ENCODE data around the gene ANKRD13C. TPM values are rescaled to one million over a fixed set of nuclear protein-coding genes. Genes with fewer than 3 reads are reported as not detected.
"Not testable (repeated sequence)": the region's sequence is repeated elsewhere in the genome, so short reads cannot be mapped to it uniquely, and the experiment has no call there.

The ANKRD13C gene, protein sequence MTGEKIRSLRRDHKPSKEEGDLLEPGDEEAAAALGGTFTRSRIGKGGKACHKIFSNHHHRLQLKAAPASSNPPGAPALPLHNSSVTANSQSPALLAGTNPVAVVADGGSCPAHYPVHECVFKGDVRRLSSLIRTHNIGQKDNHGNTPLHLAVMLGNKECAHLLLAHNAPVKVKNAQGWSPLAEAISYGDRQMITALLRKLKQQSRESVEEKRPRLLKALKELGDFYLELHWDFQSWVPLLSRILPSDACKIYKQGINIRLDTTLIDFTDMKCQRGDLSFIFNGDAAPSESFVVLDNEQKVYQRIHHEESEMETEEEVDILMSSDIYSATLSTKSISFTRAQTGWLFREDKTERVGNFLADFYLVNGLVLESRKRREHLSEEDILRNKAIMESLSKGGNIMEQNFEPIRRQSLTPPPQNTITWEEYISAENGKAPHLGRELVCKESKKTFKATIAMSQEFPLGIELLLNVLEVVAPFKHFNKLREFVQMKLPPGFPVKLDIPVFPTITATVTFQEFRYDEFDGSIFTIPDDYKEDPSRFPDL
- total RNA-seq (2014; rRNA removed; shearing (Covaris generic)): 34.1 and 47.0 TPM in 2 replicates

DNA sequence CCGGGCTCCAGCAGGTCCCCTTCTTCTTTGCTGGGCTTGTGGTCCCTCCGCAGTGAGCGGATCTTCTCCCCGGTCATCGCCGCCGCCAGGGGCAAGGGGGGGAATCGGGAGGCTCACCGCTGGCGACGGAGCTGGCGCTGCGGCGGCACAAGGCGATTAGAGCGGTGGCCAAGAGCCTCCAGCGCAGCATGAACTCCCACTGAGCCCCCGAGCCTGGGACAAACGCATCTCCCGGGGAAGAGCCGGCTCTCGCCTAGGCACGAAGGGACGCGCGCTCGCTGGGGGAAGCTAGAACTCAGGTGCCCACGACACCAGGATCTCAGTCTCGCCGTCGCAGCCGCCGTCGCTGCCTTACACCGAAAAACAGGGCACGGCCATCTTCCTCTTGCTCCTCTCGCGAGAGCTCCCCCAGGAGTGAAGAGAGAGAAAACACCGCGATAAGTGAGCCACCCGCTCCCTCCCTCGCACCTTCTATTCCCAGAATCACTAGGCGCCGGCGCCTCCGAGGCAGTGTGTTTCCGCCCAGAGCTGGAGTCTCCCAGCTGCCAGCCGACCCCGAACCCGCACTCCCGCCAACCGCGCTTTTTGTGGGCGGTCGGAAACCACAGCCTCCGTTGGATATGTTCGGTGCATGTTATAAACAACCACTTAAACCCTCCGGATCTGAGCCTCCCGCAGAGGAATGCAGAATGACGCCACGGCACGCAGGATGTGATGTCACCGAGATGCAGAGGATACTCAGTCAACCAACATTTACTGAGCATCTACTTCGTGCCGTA, at the start of gene ANKRD13C:
Gene ANKRD13C (minus strand): TSS at position 391 of the 779 bp plus-strand sequence. CDS start 314 bp downstream, at position 77.
- DNase-seq (ENCODE audit: low read depth): peak; percentile 97

DNA sequence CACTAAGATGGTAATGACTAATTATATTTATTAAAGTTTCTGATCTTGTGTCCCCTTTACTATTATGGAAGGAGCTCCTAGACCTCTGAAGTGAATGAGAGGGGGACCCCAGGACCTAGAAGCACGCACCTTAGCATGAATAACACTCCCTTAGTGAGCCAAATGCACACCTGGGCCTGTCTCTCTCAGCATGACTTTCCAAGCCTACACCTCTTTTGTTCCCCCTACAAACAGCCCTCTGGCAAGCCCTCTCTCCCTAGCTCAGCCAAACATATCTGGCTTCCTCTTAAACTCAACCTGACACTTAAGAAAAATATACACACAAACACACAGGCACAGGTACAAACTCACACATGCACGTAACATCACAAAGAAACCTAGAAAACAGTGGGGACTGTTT, 49.2 kb upstream of the ANKRD13C start:
- no peak for DNase-seq (ENCODE audit: low read depth)

DNA sequence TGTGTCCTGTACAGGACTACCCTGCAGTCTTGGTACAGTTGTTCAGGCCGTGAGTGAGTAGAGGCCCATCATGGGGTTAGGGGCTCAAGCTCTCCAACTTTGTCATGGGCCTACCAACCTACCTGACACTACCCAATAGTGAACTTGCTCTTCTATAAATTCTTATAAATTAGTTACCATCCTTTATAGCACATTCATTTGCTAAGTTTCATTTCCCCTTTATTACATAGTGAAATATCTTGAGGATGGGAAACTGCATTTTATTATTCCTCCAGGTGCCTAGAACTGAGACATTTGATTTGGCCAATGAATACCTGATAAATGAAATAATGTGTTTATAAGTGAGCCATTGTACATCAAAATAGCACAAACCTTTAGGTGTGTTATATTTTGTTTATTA, 47.5 kb upstream of the ANKRD13C start:
- no peak for DNase-seq (ENCODE audit: low read depth)

DNA sequence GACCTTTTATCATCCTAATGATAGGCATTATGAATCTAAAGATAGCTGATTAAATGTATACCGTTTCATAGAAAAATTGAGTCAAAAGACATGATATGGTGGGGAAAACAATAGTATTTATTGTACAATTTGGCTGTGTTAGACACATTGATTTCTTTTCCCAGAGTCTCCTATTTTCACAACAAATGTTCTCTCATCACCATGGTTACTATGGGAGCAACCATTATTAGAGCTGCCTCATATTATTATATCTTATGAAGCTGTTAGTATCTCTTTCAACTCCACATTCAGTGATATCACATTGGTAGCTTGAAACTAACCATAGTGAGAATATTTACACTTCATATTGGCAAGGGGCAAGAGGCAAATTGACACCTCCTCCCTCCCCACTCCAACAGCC, 45.8 kb upstream of the ANKRD13C start:
- DNase-seq (ENCODE audit: low read depth): no peak

DNA sequence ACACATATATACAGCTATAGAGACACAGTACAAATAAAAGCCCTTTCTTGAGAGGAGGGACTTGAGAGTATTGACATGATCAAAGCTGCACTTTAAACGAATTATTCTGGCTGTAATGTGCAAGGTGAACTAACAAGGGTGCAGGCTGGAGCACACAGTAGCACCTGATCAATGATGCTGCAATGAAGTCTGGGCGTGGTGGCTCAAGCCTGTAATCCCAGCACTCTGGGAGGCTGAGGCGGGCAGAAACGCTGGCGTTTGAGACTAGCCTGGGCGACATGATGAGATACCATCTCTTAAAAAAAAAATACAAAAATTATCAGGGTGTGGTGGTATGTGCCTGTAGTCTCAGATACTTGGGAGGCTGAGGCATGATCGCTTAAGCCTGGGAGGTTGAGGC, 42.5 kb upstream of the ANKRD13C start:
- no peak for DNase-seq (ENCODE audit: low read depth)

DNA sequence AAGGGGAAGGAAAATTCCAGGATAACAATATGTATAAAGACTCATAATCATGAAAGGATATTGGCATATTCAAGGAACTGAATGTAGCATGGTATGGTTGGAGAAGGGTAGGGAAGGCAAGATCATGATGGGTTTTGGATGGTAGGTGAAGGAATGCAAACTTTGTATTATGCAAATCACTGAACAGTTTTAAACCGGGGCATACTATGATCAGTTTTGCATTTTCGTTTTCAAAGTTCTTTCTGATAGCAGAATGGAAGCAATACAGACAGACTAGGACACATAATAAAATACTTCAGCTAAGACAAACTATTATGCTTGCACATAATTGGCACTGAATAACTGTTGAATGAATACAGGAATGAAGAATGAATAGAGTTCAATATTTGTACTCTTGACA, 42.1 kb upstream of the ANKRD13C start:
- no peak for DNase-seq (ENCODE audit: low read depth)

DNA sequence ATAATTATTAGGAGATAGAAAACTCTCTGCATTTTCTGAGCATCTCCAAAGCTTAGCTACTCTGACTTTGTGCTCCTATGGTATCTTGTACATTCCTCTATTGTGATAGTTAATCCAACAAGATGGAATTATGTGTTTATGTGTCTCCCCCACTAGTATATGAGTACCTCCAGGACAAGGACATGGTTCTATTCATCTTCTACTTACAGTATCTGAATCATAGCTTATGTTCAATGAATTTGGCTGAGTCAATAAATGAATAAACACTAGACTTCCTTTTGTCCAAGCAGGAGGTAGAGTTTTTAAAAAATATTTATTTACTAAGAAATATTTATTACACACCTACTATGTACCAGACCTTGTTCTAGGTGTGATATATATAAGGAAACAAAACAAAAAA, 38.1 kb upstream of the ANKRD13C start:
- DNase-seq (ENCODE audit: low read depth): no peak

DNA sequence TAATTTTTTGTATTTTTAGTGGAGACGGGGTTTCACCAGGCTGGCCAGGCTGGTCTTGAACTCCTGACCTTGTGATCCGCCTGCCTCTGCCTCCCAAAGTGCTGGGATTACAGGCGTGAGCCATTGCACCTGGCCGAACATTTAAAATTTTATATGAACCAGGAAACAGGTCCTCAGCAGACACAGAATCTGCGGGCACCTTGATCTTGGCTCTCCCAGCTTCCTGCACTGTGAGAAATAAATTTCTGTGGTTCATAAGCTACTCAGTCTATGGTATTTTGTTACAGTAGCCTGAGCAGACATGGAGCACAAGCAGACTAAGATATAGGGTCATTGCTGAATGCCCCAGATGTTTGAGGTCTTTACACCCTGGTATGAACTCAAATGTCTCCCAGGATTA, 33.0 kb upstream of the ANKRD13C start:
- DNase-seq (ENCODE audit: low read depth): no peak

DNA sequence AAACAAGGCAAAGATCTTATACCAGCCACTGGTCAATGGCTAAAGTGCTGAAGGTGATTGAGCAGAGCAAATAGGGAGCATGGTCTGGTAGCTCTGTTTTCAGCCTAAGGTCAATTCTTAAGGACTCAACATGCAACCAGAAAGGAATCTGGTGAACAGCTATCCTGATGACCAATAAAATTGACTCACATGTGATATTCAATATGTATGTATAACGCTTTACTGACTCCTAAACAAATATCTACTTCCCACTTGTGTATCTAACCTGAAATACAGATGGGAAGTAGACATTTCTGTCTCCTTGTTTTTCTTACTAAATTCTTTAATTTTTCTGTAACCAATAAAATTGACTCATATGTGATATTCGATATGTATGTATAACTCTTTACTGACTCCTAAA, 31.6 kb upstream of the ANKRD13C start:
- DNase-seq (ENCODE audit: low read depth): no peak

DNA sequence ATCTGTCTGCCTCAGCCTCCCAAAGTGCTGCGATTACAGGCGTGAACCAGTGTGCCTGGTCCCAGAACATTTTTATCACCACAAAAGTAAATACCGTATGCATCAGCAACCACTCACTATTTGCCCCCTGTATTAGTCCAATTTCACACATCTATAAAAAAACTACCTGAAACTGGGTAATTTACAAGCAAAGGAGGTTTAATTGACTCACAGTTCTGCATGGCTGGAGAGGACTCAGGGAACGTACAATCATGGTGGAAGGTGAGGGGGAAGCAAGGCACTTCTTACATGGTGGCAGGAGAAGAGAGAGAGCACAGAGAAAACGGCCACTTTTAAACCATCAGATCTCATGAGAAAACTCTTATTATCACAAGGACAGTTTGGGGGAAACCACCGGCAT, 31.0 kb upstream of the ANKRD13C start:
- DNase-seq (ENCODE audit: low read depth): no peak

DNA sequence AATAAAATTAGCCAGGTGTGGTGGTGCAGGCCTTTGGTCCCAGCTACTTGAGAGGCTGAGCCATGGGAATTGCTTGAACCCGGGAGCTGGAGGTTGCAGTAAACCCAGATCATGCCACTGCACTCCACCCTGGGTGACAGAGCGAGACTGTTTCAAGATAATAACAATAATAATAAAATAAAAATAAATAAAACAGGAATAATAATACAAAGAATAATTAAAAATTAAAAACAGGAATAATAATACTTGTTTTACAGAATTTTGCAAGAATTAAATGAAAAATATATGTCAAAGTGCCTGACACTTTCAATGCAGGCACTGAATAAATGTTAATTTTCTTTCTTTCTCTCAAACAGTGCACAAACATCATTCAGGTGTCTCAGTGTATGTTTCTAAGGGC, 30.0 kb upstream of the ANKRD13C start:
- no peak for DNase-seq (ENCODE audit: low read depth)

DNA sequence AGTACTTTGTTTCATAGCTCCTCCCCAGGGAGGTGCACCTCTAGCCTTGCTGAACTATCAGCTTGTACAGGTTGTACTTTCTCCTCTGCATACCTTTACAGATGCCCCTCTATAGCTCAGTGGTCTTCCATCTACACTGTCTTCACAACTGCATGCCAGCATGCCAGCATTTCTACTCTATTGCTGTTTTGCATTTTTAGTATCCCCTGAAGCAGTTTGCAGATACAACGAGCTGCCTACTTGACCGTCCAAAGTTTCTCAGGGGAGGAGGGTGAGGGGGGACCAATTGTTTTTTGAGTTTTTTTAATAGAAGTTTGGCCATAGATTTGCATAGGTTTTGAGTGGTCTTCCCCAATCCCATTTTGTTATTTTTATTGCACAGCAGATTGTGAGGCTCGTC, 29.0 kb upstream of the ANKRD13C start:
- DNase-seq (ENCODE audit: low read depth): no peak

DNA sequence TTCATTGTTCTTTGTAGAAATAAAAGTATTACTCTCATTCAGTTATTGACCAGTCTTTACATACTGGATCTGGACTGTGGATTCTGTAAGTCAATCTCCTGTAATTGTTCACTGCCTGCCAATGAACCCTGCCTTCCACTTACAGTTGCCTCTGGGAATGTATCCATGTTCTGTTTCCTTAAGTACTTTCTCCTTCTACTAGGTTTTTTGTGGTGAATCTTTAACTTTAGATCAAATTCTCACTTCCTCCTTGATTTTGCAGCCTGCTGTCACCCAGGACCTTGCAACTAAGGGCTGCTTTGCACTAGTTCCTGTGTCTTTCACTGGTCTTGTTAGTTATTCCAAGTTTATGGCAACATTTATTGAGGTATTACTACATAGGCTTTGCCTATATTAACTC, 28.2 kb upstream of the ANKRD13C start:
- DNase-seq (ENCODE audit: low read depth): no peak

DNA sequence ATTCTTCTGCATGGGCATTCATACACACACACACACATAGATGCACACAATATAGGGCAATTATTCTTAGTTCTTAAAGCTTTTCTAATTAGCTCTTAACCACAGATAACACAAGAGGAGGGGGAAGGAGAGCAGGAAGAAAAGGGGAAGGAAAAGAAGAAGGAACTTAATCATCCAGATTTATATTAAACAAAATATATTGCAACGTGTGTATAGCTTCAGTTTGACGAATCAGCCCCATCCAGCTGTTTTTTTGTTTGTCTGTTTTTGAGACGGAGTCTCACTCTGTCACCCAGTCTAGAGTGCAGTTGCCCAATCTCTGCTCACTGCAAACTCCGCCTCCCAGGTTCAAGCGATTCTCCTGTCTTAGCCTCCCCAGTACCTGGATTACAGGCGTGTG, 21.7 kb upstream of the ANKRD13C start:
- no peak for DNase-seq (ENCODE audit: low read depth)

DNA sequence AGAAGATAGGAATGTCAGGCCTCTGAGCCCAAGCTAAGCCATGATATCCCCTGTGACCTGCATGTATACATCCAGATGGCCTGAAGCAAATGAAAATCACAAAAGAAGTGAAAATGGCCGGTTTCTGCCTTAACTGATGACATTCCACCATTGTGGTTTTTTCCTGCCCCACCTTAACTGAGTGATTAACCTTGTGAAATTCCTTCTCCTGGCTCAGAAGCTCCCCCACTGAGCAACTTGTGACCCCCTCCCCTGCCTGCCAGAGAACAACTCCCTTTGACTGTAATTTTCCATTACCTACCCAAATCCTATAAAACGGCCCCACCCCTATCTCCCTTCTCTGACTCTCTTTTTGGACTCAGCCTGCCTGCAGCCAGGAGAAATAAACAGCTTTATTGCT, 19.1 kb upstream of the ANKRD13C start:
- not testable (repeated sequence) for DNase-seq (ENCODE audit: low read depth)

DNA sequence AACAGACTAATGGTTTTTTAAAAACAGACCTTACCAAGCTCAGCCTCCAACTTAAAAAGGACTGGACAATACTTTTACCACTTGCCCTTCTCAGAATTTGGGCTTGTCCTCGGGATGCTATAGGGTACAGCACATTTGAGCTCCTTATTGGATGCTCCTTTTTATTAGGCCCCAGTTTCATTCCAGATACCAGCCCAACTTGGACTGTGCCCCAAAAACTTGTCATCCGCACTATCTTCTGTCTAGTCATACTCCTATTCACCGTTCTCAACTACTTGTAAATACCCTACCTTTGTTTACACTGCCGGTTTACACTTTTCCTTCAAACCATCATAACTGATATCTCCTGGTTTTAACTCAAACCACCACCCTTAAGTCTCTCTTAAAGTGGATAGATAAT, 17.9 kb upstream of the ANKRD13C start:
- no peak for DNase-seq (ENCODE audit: low read depth)

DNA sequence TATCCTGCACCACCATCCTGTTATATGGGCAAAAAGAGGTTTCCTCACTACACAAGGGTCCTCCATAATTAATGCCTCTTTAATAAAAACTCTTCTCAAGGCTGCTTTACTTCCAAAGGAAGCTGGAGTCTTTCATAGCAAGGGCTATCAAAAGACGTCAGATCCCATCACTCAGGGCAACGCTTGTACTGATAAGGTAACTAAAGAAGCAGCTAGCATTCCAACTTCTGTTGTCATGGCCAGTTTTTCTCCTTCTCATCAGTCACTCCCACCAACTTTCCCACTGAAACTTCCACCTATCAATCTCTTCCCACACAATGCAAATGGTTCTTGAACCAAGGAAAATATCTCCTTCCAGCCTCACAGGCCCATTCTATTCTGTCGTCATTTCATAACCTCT, 17.1 kb upstream of the ANKRD13C start:
- not testable (repeated sequence) for DNase-seq (ENCODE audit: low read depth)

DNA sequence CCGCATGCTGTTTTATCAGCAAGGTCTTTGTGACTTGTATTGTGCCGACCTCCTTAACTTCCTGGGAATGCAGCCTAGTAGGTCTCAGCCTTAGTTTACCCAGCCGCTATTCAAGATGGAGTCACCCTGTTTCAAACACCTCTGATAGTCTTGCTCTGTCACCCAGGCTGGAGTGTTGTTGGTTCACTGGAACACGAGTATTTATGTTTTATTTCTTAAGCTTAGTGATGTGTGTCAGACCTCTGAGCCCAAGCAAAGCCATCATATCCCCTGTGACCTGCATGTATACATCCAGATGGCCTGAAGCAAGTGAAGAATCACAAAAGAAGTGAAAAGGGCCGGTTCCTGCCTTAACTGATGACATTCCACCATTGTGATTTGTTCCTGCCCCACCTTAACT, 12.9 kb upstream of the ANKRD13C start:
- not testable (repeated sequence) for DNase-seq (ENCODE audit: low read depth)

DNA sequence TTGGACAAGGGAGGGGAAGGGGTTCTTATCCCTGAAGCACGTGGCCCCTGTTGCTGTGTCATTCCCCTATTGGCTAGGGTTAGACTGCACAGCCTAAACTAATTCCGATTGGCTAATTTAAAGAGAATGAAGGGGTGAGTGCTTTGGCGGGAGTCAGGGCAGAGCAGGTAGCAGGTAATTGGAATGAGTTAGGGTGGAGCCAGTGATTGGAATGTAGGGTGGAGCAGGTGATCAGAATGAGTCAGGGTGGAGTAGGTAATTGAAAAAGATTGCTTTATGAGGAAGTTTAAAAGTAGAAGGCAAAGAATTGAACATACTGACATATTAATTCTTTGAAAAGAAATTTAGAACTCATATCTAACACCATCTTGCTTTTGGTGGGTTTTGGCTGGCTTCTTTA, 12.5 kb upstream of the ANKRD13C start:
- not testable (repeated sequence) for DNase-seq (ENCODE audit: low read depth)

DNA sequence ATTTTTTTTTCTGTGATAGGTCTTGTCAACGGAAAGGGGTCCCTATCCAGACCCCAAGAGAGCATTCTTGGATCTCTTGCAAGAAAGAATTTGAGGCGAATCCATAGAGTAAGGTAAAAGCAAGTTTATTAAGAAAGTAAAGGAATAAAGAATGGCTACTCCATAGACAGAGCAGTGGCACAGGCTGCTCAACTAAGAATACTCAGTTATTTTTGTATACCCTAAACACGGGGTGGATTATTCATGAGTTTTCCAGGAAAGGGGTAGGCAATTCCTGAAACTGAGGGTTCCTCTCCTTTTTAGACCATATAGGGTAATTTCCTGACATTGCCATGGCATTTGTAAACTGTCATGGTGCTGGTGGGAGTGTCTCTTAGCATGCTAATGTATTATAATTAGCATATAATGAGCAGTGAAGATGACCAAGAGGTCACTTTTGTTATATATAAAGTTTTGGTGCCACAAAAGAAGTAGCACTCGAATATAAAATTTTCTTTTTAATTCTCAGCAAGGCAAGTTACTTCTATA, 12.0 kb upstream of the ANKRD13C start:
- not testable (repeated sequence) for DNase-seq (ENCODE audit: low read depth)

DNA sequence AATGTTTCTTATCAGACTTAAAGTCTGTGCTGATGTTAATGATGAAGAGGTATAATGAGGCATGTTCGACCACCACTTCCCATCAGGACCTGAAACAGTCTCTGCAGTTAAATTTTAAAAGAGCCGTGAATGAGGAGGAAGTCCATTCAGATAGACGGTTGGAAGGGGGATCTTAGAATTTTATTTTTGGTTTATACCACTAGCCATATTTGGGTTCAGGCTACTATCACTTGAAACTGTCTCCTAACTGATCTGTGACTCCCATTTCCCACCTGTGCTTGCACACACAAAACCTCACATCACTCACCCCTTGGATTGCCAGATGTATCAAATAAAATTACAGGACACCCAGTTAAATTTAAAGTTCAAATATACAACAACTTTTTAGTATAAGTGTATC, 9.9 kb upstream of the ANKRD13C start:
- no peak for DNase-seq (ENCODE audit: low read depth)

DNA sequence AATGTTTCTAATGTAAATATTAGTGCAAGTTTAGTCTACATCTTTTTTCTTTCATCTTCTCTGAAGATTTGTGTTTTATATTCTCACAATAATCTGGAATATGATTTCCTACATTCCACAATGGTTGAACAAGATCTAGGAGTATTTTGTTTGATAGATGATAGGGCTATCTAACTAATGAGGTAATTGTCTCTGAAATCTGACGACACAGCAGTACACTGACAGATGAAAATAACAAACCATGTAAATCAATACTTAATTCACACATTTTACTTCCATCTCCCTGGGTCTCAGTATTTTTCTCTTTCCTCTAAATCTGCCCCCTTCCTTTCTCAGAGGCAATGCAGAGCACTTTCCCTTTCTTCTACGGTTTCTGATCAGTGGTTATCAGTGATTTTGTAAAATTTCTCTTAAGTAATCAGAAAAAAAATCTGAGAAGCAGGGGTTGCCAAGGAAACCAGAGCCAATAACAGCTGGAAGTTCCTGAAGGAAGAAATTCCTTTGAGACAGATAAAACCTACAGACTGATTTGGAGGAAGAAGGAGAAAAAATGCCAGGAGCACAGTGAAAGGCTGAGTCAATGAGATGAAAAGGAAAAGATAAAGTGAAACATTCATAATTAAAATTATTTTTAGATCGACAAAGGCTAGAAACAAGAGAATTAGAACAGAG, 7.3 kb upstream of the ANKRD13C start:
- DNase-seq (ENCODE audit: low read depth): peak; percentile 14

All from RPMI7951 (cell line).